ENCODE measurements around the gene HPCA.

HPCA gene

GRCh38 chr1:32906654-32907053, 20.4 kb downstream of the HPCA start:
- no peak for TF ChIP-seq CTCF (IDR thresholded peaks at IDR 0.05; ENCODE audit: low read depth, low read length)
- DNase-seq (ENCODE audit: extremely low read depth, low read depth), result no peak

GRCh38 chr1:32907435-32907834, 21.1 kb downstream of the HPCA start:
- DNase-seq (ENCODE audit: extremely low read depth, low read depth), result no peak
- no peak for TF ChIP-seq CTCF (IDR thresholded peaks at IDR 0.05; ENCODE audit: low read depth, low read length)

- DNase-seq (ENCODE audit: extremely low read depth, low read depth), result no peak
- TF ChIP-seq CTCF (IDR thresholded peaks at IDR 0.05; ENCODE audit: low read depth, low read length), result no peak
Measured at GRCh38 chr1:32910319-32910718, 24.0 kb downstream of the HPCA start.

- DNase-seq (ENCODE audit: extremely low read depth, low read depth), result no peak
- no peak for TF ChIP-seq CTCF (IDR thresholded peaks at IDR 0.05; ENCODE audit: low read depth, low read length)
Measured at GRCh38 chr1:32915766-32916706, 29.7 kb downstream of the HPCA start.

GRCh38 chr1:32917521-32917920, 31.2 kb downstream of the HPCA start:
- DNase-seq (ENCODE audit: extremely low read depth, low read depth), result no peak
- TF ChIP-seq CTCF (IDR thresholded peaks at IDR 0.05; ENCODE audit: low read depth, low read length), result no peak

GRCh38 chr1:32918179-32918578, 31.9 kb downstream of the HPCA start:
- DNase-seq (ENCODE audit: extremely low read depth, low read depth), result no peak
- no peak for TF ChIP-seq CTCF (IDR thresholded peaks at IDR 0.05; ENCODE audit: low read depth, low read length)
